A204.1 (cell line): ENCODE results near the gene GPN2.
"Not testable (repeated sequence)": the region's sequence is repeated elsewhere in the genome, so short reads cannot be mapped to it uniquely, and the experiment has no call there.

Source experiments
- FAIRE-seq: peaks from 2 replicates; lab custom pipeline; 2012; peaks lifted over from hg19 to GRCh38; lab: Jason Lieb, UNC

GPN2 gene

GRCh38 chr1:26857473-26858060 lies 32.5 kb downstream of the GPN2 start:
- FAIRE-seq: no peak

DNA sequence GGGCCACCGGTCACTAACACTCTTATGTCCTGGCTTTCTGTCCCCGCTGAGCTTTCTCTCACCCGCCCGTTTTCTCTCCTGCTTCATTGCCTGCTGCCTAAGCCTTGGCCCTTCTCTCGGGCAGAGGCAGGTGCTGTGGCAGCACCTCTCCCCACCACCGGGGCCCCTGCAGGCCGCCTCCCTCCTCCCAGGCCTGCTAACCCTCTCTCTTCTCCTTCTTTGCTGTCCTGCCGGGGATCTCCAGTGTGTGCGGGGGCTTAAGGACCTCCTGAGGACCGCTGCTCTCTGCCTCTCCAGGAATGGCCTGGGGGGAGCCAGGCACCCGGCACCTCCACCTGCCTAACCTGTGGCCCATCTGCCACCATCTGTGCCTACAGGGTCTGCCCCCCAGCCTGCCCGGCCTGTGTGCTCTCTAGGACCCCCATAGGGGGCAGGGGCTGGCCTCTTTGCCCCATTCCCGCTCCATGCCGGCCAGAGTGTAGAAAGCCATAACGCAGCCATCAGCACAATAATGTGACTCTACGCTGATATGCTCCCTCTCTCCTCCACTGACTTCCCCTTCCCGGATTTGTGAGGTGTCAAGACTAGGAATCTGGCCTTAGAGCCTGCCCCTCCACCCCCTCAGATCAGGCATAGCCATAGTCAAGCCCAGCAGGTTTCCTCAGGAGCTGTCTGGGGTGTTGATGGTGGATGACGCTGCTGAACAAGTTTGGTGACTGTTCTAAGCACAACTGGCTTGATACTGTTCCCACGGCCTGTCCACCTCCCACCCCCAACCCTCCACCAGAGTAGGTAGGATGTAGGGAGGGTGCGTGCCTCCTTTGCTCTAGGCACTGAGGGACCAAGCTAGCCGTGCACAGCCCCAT lies 33.2 kb downstream of the GPN2 start:
- no peak for FAIRE-seq

GRCh38 chr1:26856181-26856580 lies 33.9 kb downstream of the GPN2 start:
- no peak for FAIRE-seq

DNA sequence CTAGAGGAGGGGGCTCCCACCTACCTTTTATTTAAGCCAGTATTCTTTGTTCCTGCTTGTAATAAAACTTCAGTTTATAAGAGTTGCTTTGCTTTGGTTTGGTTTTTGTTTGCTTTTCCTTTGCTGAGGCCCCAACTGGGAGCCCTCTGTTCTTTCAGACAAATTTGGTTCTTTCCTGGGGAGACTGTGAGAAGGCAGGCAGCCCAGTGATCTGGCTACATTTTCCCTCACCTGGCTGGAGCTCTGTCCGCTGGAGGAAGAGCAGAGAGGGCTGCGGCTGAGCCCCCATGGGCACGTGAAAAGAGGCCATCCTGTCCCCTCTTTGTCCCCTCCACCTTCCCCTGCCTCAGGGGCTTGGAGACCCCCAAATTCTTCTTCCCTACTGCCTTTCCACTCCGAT lies 34.4 kb downstream of the GPN2 start:
- no peak for FAIRE-seq

- FAIRE-seq: no peak
Observed at GRCh38 chr1:26854906-26855305, 35.2 kb downstream of the GPN2 start.

DNA sequence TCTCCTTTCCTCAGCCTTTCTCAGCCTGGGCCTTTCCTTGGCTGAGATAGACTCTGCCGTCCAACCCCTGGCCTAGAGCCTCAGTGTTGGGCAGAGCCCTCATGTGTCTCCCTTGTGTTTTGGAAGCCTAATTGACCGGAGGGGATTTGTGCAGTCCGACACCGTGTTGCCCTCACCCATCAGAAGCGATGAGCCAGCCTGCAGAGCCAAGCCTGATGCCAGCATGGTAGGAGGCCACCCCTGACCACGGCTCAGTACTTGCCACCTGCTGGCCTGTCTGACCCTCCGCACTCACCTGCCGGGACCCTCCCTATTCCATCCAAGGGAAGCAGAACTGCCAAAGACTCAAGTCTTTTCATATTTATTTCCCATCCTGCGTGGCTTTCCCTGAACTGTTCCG lies 36.5 kb downstream of the GPN2 start:
- FAIRE-seq: no peak

DNA sequence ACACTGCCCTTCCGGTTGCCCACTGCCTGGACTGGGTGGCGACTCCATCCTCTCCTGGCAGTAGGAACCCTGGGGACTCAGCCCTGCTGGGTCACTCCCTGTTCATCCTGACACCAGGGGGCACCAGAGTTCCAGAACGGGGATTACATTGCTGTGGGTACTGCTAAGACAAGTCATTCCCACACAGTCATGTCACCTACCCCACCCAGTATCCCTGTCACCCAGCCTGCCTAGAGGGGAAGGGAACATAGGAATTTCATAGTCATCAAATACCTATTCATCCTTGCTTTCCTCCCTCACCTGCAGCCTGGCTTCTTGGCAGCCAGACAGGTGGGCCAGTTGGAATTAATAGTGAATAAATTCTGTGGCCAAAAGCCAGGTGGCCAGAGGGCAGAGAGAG lies 36.9 kb downstream of the GPN2 start:
- FAIRE-seq: no peak

DNA sequence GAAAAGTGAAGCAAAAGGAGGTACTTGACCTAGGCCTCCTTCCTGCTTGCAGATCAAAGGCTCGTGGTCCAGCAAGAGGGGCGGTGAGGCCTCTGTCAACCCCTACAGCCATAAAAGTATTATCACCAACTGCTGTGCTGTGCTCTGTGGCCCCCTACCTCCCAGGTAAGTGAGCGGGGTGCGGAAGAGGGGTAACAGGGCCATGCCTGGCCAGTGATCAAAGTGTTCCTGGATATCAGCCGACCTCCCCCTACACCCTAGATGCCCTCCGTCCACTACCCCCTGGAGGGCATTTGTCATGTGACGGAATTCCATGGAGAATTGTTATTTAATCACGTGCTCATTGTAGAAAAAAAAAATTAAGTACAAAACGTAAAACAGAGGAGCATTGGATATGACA lies 37.4 kb downstream of the GPN2 start:
- FAIRE-seq: no peak

- FAIRE-seq: no peak
Observed at GRCh38 chr1:26851106-26851684, 38.9 kb downstream of the GPN2 start.

DNA sequence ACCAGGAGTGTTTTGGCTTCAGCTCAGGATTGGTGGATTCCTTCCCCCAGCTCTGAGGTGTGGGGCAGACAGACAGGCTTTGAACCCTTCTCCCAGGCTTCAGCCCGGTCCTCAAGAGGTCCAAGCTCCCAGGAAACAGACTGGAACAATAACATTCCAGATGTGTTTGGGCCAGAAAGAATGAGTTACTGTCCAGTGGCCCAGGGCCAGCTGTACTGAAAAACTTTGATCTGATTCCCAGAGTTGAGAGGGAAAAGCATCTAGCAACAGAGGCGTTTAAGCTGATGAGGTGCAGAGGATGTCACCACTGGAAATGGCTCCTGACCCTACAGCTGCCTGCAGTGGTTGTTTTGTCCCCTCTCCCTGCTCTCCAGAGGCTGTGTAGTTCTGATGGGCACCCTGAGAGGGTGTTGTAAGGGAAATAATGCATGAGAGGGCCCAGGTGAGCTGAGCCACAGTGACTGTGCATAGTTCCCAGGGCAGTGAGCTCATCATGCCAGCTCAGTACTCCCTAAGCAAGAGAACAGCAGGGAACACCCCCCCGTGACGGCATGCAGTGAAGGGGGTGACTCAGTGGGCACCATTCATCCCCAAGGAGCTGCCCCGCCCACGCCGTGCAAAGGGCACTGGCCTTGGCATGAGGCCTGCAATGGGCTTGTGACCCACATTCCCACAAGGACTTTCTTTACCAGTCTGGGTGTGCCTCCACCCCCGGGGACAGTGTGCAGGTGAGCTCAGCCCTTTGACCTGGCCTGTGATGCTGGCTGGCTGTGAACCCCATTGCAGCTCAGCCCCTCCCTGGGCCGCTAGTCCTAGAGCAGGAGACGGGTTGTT lies 40.9 kb downstream of the GPN2 start:
- FAIRE-seq: no peak

GRCh38 chr1:26848499-26848898 lies 41.6 kb downstream of the GPN2 start:
- FAIRE-seq: no peak

GRCh38 chr1:26847826-26848225 lies 42.3 kb downstream of the GPN2 start:
- not testable (repeated sequence) for FAIRE-seq

DNA sequence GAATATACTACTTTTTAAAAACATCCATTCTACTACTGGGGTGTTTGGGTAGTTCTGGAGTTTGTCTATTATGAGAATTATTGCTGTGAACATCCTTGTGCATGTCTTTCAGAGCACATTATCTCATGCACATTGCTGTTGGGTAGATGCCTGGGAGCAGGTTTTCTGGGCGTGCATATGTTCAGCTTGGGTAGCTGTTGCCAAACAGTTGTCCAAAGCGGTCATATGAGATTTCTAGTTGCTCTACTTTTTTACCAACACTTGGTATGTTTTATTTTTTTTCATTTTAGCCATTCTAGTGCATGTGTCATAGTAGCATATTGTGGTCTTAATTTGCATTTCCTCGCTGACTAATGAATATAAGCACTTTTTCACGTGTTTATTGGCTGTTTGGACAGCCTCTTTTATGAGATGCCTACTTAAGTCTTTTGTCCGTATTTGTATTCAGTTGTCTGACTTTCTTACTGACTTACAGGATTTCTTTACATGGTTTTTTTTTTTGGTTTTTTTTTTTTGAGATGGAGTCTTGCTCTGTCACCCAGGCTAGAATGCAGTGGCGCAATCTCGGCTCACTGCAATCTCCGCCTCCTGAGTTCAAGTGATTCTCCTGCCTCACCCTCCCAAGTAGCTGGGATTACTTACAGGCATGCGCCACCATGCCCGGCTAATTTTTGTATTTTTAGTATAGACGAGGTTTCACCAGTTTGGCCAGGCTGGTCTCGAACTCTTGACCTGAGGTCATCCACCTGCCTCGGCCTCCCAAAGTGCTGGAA lies 45.5 kb downstream of the GPN2 start:
- no peak for FAIRE-seq

DNA sequence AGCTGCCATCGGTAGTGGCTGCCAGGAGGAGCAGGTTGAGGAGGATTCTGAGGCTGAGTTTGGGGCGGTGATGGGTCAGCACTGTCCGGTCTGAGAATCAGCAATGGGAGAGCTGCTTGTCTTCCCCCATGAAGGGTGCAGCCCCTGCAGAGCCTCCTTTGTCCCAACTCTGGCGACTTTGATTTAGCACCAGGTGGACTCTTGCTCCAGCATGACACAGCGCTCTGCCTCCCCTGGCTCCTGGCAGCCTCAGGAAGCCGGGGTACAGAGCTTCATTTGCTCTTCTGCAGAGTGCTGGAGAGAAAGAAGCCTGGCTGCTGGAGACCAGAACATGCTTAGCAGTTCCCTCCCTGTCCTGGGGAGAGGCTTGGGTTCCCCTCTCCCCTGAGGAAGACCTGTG lies 50.3 kb downstream of the GPN2 start:
- no peak for FAIRE-seq

- FAIRE-seq: no peak
Observed at GRCh38 chr1:26839339-26839722, 50.8 kb downstream of the GPN2 start.

DNA sequence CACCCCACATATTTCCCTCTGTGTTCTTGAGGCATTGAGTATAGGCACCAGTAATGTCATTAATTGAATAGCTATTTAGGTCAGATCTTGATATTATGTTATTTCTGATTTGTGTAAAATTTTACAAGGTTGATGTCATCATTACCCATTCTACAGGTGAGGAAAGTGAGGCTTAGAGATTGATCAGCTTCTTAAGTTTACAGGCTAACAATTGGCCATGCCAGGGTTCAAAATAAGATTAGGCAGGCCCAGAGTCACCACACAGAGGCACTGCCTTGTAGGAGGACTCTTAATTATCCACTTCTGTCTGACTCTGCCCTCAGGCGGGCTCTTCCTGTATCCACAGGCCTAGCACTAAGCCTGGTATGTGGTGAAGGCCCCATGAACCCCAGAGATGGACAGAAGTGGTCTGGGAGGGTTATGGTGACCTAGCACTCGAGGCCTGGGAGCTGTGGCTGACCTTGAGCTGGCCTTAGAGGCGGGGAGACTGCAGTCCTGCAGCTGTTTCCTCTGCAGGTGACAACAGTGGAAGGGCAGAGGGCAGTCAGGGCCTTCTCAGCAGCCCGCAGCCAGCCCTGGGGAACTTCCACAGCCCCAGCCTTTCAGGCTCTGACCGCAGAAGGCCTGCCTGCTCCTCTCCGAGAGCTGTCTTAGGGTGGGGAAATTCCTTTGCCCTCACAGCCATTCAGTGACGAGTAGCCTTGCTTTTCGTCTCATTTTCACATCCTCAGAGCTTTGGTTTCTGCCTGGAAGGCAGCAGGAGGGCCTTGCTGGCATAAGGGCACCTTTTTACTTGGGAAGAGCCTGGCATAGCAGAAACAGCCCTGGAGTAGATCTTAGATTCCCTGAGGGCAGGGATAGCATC lies 51.4 kb downstream of the GPN2 start:
- no peak for FAIRE-seq

- not testable (repeated sequence) for FAIRE-seq
Observed at GRCh38 chr1:26837665-26838064, 52.4 kb downstream of the GPN2 start.

DNA sequence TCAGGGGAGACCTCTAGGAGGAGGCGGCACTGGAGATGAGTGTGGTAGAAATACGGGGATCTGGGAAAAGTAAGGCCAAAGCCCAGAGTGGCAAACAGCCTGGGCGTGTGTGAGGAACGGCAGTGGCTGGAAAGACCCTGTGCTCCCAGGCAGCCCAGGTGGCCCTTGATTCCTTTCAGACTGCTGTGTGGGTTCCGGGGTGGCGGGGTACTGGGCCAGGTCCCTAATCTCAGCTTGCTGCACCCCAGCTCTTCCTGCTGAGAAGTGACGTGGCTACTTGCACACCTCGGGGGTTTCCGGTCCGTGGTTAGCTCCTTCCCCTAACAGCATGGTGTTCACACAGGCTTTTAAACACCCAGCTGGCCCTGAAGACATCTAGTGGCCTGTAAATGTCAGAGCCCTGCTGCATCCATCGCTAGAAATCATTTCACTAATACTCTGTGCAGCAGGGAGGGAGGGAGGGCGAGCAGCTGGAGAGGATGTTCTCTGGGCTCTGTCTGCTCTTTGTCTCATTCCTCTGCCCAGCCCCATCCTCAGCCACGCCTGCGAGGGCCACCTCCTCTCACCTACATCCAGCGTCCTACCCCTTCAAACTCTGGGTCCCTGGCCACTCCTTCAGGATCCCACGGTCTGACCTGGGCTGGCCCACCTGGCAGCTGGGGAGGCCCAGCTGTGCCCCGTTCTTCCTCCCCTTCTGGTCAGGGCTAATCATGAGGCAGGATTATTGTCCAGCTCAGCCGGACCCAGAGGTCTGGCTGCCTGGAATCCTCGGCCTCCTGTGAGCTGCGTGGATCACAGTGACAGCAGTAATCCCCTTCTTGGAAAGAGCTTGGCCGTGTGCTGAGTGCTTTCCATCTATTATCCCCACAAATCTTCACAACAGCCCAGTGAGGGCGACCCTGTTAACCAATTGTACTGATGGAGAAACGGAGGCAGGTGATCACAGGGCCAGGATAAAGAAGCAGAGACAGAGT lies 56.4 kb downstream of the GPN2 start:
- FAIRE-seq: no peak

GRCh38 chr1:26832249-26832960 lies 57.7 kb downstream of the GPN2 start:
- no peak for FAIRE-seq
